OCI-M2 (cell line): Measurements from ENCODE around the gene TMEM86A.
"Not testable (repeated sequence)": the region's sequence is repeated elsewhere in the genome, so short reads cannot be mapped to it uniquely, and the experiment has no call there.

ENCODE experiments used
- DNase-seq: peaks from one replicate; lab custom pipeline; 2025; ENCODE audit not compliant: unreplicated experiment; lab: John Stamatoyannopoulos, UW

The TMEM86A gene, protein sequence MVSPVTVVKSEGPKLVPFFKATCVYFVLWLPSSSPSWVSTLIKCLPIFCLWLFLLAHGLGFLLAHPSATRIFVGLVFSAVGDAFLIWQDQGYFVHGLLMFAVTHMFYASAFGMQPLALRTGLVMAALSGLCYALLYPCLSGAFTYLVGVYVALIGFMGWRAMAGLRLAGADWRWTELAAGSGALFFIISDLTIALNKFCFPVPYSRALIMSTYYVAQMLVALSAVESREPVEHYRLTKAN

DNA sequence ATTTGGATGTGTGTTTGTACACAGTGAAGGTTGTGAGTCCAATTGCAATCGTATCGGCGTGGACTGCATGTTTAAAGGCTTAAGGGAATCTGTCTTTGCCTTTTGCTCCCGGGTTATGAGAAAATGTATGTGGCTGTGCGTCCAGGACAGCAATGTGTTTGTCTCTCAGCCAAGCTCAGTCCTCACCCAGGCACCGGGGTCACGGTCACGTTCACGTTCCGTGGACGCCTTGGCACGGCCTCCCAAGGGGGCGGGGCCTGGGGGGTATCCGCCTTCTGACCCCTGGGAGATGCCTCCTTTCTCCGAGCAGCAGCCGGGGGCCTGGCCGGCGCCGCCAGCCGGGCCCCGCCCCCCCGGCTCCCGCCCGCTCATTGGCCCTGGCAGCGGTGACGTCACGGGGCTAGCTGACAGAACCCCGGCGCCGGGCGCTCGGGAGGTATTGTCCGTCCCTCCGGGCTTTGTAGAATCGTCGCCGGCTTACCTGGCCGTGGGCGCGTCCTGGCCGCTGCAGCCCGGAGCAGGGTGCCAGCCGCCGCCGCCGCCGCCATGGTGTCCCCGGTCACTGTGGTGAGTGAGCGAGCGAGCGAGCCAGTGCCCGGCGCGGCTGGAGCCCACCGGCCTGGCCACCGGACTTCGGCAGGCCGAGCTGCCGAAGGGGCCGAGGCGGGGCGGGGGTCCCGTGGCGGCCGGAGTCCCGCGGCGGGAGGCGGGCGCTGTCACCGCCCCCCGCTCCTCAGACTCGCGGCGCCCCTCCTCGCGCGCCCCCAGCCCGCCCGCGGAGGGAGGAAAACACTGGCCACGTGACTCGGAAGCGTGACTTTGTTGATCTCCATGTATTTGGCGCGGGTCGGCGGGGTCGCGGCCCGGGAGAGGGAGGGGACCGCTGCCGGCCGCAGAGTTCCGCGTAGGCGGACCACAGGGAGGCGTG is at the start of gene TMEM86A:
TSS of gene TMEM86A (plus strand) at position 439 of the 928 bp plus-strand sequence. CDS start at position 547, 108 bp downstream.
- DNase-seq, result no peak

DNA sequence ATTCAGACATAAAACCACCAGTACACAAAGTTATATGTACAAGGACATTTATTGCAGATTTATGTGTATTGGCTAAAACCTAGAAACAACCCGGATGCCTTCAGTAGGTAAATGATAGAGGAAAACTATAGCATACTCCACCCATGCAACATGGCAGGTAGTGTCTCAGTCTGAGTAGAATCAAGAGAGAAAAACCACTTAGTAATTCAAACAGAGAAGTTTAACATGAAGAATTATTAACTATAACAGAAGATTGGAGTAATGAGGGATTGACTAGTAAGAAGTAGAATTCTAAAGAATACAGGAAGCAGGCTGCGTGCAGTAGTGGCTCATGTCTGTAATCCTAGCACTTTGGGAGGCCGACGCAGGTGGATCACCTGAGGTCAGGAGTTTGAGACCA is 48.2 kb upstream of the TMEM86A start:
- no peak for DNase-seq

DNA sequence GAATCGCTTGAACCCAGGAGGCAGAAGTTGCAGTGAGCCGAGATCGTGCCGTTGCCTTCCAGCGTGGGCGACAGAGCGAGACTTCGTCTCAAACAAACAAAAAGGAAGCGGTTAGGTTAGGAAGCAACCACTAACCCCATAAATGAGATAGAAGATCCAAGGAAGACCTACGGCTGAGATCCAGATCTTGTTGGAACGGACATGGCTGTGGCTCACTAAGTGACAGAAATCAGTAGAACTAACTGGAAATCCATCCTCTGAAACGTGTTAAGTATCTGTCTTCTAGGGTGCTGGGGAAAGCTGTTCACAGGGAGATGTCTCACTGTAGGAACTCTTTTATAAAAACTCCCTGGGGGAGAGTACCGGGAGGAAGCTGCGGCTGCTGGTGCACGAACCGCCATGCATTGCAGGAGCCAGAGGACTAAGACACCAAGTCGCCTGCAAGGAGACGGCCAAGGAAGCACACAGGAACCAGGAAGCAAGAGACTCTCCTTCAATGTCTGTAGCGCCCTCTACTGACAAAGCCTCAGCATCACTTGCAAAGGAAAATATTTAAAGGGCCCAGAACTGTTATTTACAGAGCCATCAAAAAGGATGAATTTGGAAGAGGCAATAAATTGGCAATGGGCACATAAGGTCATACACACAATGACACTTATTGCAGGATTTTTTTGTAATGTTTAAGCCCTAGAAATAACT is 47.6 kb upstream of the TMEM86A start:
- DNase-seq, result peak; percentile 18

DNA sequence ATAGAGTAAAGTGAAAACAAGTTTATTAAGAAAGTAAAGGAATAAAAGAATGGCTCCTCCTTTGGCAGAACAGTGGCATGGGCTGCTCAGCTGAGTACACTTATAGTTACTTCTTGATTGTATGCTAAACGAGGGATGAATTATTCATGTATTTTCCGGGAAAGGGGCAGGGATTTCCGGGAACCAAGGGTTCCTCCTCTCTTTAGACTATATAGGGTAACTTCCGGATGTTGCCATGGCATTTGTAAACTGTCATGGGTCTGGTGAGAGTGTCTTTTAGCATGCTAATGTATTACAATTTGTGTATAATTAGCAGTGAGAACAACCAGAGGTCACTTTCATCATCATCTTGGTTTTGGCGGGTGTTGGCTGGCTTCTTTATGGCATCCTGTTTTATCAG is 40.9 kb upstream of the TMEM86A start:
- DNase-seq, result no peak

DNA sequence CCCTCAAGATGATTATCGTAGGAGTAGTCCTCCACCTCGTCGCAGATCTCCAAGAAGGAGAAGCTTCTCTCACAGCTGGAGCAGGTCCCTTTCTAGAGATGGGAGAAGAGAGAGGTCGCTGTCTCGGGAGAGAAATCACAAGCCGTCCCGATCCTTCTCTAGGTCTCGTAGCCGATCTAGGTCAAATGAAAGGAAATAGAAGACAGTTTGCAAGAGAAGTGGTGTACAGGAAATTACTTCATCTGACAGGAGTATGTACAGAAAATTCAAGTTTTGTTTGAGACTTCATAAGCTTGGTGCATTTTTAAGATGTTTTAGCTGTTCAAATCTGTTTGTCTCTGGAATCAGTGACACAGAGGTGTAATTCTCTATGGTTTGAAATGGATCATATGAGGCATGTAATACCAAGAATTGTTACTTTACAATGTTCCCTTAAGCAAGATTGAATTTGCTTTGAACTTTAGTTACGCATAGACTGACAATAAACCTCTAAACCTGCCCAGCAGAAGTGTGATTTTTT is 33.2 kb upstream of the TMEM86A start:
- DNase-seq, result not testable (repeated sequence)

DNA sequence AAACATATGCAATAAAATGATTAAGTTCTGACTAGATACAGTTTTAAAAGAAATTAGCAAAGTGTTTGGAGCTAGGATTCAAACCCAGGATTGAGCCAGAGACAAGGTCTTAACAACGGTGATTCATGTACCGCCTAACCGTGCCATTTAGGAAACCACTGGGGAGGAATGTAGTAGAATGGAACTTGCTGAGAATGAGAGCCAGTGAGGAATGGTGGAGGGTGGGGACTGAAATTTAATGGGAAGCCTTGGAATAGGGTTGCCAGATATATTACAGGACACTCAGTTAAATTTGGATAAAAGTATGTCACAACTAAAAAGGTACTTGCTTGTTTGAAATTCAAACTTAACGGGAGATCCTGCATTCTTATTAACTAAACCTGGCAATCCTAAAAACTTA is 30.4 kb upstream of the TMEM86A start:
- no peak for DNase-seq

DNA sequence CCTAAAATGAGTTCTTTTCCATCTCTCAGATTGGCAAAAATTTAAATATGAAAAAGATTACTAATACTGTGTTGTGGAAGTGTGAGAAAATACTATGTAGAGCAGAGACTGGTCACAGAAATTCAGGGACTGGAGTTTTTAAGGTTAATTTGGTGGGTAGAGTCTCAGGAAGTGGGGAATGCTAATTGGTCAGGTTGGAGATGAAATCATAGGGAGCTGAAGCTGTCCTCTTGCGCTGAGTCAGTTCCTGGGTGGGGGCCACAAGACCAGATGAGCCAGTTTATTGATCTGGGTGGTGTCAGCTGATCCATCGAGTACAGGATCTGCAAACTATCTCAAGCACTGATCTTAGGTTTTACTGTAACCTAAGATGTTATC is 29.4 kb upstream of the TMEM86A start:
- no peak for DNase-seq

DNA sequence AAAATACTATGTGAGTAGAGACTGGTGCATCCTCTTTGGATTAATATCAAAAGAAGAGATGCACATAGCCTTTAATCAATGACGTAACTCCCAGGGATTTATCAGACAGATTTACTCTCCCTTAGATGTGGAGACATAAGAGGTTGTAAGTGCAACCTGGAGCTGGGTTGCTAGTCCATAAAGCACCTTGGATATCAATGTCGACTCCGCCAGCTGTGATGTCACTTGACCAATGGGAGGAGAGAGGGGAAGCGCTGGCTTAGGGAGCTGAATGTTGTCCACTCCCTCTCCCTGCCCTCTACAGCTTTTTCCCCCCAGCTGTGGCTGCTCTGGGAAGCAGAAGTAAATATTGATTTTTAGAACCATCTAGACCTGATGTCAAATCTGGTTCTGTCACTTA is 28.9 kb upstream of the TMEM86A start:
- DNase-seq, result no peak

DNA sequence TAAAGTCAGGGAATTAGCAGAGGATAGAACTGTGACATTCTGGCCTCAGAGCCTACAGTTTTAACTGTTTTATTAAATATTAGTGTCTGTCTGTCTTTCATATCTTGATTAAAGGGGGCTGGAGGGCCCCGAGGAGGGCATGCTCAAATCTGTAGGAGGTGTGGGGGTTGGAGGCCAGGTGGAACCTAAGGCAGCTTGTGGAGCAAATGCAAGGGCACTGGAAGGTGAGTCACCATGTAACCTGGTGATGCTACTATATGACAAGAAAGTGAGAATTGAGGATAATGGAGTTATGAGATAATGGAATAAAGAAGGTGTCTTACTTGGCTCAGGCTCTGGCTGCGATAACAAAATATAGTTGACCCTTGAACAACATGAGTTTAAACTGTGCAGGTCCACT is 27.3 kb upstream of the TMEM86A start:
- DNase-seq, result no peak

DNA sequence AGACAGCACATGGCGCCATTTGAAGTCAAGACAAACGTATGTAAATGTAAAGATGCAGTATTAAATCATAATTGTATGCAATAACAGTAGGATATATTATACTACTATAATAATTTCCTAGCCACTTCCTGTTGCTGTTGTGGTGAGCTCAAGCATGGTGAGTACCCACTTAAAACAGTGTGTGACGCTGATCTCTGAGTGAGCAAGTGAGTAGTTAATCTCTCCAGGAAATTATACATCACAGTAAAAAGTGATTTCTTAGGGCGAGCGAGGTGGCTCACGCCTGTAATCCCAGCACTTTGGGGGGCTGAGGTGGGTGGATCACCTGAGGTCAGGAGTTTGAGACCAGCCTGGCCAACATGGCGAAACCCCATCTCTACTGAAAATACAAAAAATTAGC is 26.4 kb upstream of the TMEM86A start:
- not testable (repeated sequence) for DNase-seq

DNA sequence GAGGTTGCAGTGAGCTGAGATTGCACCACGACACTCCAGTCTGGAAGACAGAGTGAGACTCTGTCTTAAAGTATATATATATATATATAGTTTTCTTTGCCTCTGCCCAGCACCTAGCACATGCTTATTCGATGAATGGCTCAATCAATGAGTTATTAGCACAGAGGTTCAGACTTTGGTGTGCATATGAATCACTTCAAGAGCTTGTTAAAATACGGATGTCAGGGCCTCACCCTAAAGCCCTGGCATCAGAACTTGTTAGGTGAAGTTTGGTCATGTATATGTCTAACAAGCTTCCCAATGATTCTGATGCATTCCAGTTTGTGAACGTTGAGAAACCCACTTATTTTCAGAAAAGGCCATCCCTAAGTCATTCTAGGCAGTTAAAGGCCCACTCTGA is 21.8 kb upstream of the TMEM86A start:
- no peak for DNase-seq

DNA sequence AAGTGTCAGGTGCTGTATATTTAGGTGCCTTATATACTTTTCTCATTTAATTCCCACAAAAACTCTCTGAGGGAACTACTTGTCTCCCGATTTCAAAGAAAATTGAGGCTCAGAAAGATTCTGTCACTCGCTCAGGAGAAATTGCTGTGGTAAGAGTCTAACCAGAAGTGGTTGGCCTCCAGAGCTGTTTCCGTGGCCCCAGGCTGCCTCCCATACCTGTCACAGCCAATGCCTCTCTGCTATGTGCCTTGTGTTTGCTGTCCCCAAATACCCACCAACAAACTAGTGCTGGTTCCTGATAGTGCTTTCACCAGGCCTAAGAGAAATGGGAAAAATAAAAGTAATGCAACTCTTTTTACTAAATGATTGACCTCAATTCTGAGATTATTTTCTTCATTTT is 21.0 kb upstream of the TMEM86A start:
- DNase-seq, result no peak

DNA sequence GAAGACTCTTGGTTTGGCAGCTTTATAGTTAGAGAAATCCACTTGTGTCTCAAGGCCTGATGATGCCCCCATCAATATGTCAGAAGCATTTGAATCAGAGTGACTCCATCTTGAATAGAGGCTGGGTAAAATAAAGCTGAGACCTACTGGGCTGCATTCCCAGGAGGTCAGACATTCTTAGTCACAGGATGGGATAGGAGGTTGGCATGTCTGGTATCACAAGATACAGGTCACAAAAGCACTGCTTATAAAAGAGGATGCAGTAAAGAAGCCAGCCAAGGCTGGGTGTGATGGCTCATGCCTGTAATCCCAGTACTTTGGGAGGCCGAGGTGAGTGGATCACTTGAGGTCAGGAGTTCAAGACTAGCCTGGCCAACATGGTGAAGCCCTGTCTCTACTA is 16.6 kb upstream of the TMEM86A start:
- DNase-seq, result not testable (repeated sequence)

DNA sequence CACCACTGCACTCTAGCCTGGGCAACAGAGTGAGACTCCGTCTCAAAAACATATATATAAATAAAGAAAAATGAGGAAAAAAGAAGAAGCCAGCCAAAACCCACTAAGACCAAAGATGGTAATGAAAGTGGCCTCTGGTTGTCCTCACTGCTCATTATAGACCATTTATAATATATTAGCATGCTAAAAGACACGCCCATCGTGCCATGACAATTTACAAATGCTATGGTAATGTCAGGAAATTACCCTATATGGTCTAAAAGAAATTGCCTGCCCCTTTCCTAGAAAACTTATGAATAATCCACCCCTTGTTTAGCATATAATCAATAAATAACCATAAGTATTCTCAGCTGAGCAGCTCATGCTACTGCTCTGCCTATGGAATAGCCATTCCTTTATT is 16.1 kb upstream of the TMEM86A start:
- DNase-seq, result no peak

DNA sequence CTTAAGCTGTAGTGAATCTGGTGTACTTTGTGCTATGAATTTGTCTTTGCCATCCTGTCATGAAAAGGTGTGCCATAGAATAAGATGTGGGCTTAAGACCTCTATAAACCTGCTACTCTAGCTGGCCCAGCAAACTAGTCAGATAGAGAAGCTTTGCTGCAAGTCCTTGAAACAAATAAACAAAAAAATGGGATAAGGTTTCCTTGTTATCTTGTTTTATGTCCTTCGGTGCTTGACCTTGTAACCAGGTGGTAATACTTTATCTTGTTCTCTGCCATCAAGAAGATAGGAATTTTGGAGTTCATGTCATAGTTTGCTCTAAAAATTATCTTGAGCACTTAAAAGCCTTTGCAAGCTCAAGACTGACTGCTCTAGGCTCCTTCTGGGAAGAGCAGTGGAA is 14.3 kb upstream of the TMEM86A start:
- no peak for DNase-seq

DNA sequence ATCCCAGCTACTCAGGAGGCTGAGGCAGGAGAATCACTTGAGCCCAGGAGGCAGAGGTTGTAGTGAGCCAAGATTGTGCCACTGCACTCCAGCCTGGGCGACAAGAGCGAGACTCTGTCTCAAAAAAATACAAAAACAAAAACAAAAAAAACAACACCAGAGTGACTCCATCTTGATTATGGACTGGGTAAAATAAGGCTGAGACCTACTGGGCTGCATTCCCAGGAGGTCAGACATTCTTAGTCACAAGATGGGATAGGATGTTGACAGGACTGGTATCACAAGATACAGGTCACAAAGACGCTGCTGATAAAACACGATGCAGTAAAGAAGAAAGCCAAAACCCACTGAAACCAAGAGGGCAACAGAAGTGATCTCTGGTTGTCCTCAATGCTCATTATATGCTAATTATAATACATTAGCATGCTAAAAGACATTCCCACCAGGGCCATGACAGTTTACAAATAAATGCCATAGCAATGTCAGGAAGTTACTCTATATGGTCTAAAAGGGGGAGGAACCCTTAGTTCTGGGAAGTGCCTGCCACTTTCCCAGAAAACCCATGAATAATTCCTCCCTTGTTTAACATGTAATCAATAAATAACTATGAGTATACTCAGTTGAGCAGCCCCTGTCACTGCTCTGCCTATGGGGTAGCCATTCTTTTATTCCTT is 7.0 kb upstream of the TMEM86A start:
- DNase-seq, result not testable (repeated sequence)

DNA sequence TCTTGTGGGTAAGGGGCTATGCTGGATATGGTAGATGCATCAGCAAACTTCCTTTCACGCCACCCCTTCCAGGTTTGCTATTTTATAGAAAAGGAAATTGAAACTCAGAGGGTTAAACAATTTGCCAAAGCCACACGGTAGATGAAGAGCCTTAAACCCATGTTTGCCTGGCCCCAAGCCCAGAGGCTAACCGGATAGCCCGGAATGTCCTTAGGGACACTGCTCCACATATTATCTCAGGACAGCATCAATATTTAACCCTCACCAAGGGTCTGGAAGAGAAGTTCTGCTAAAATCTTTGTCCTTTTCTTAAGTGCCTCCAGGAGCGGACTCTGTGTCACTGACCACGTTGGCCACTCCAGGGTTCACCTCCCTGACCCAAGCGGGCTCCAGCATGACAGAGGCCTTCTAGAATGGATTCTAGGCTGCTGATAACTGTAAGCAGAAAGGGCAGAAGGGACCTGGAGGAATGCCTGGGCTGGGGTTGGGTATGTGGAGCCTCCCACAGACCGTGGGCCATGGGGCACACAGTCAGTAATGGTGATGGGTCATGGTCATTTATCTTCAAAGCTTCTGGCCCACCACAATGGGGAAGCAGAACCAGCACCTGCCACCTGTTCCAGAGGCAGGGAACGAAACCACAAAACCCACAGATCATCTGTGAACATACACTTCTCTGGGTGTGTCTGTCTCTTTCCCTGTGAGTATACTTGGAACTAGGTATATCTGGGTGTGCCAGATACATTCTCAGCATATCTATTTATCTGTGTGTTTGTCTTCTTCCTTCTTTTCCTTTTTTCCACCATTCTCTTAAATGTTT is 5.4 kb upstream of the TMEM86A start:
- no peak for DNase-seq

DNA sequence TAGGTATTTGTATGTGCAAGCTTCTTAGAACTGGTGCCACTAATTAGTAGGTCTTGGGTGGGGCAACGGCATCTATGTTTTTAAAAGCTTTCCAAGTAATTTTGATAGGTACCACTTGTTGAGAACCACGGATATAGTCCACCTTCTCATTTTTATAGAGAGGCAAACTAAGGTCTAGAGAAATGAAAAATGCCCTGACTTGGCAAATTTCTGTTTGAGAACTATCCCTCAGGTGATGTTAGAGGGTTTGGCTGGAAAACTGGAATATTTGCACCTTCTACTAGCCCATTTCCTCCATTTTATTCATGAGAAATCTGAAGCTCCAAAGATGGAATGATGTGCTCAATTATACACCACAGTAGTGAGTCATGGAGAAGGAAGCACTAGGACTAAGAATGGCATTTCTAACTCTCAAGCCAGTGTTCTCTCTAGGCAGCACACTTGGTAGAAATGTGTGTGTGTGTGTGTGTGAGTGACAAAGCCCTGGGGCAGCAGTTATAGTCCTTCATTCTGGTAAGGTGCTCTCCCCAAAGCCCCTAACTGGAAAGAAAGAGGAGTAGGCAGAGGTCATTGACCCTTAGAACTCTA is 1.8 kb upstream of the TMEM86A start:
- DNase-seq, result no peak

DNA sequence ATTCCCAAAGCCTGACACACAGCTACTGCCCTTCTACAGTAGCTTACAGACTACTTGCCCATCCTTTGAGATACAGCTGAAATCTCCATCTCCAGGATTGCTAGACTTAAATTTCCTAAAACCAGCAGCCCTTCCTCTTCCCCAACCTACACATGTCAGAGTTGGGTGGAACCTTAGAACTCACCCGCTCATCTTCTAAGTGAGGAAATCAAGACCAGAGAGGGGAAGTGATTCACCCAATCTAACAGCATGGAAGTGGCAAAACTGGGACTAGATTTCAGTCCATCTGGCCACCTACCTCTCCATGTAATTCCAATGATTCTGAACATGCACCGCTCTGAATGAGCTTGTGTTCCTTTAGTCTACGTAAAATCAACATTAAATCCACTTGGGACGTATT is 1.0 kb upstream of the TMEM86A start:
- no peak for DNase-seq

DNA sequence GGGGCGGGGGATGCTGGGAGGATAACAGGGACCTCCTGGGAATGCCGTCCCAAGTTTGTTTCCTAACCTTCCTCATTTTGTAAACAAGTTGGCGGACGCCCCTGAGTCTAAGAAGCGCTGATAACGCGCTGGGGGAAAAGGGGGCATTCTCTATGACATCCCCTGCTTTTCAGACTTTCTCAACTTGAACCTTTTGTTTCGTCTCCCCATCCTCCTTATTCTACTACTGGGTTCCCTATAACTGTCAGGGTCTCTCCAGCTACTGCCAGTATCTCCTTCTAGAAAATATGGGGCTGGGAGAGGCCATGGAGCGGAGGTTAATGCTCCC is 654 bp downstream of the TMEM86A start:
- no peak for DNase-seq
